Thoracic aorta (tissue), 2 donors: Measurements from ENCODE around the gene FEM1A. TPM values are rescaled to one million over a fixed set of nuclear protein-coding genes. Genes with fewer than 3 reads are reported as not detected.
"Not testable (repeated sequence)": the region's sequence is repeated elsewhere in the genome, so short reads cannot be mapped to it uniquely, and the experiment has no call there.

ENCODE experiments used
- ATAC-seq: fragments of 150-250 bp; one replicate; pipeline ENCODE4 v1.8.0; 2017; ENCODE audit warnings: low read depth; ENCODE audit not compliant: insufficient number of reproducible peaks, low FRiP score
- DNase-seq: peaks from one replicate; pipeline ENCODE4 v3.0.0-alpha.2; 2020; ENCODE audit warnings: low spot score
- H3K27ac ChIP-seq, 2 donors: fragments of 200-600 bp; sonication (generic); 1 replicate in 1 of 2; 2 replicates in 1 of 2; pipeline ENCODE4 v1.5.1; 2016; ENCODE audit warnings: mild to moderate bottlenecking in 2 of 2, moderate library complexity in 2 of 2
- H3K27me3 ChIP-seq: fragments of 200-600 bp; sonication (generic); replicated peaks from 2 replicates; pipeline ENCODE4 v1.6.0; 2016; ENCODE audit warnings: mild to moderate bottlenecking; ENCODE audit not compliant: insufficient read depth
- H3K36me3 ChIP-seq: fragments of 200-600 bp; sonication (generic); one replicate; pipeline ENCODE4 v1.5.1; 2016
- H3K4me1 ChIP-seq, 2 donors: fragments of 200-600 bp; sonication (generic); 1 replicate in 1 of 2; 2 replicates in 1 of 2; pipeline versions ENCODE4 v1.5.1 to v1.6.0; 2016; ENCODE audit warnings: low read depth in 2 of 2, mild to moderate bottlenecking in 1 of 2; ENCODE audit not compliant: control insufficient read depth in 1 of 2
- H3K4me3 ChIP-seq: fragments of 200-600 bp; sonication (generic); 2 replicates; pipeline ENCODE4 v1.5.1; 2016; ENCODE audit warnings: mild to moderate bottlenecking
- H3K9me3 ChIP-seq: fragments of 200-600 bp; sonication (generic); 2 replicates; pipeline ENCODE4 v1.5.1; 2016
- total RNA-seq, 2 donors: library from RNA; depleted of rRNA; stranded (reverse); fragments of >200 nt; gene quantifications; one replicate each; pipeline versions ENCODE4 v1.1.0 to v1.2.3, GENCODE V29; 2016
- TF ChIP-seq, protein P1 (sequence below): fragments of 200-600 bp; sonication (generic); IDR thresholded peaks from one replicate; pipeline ENCODE4 v1.5.1; 2019; ENCODE audit warnings: antibody characterized with exemption

The FEM1A gene
- total RNA-seq, 2 donors from 2014 or later: 15.7 to 17.1 TPM

DNA sequence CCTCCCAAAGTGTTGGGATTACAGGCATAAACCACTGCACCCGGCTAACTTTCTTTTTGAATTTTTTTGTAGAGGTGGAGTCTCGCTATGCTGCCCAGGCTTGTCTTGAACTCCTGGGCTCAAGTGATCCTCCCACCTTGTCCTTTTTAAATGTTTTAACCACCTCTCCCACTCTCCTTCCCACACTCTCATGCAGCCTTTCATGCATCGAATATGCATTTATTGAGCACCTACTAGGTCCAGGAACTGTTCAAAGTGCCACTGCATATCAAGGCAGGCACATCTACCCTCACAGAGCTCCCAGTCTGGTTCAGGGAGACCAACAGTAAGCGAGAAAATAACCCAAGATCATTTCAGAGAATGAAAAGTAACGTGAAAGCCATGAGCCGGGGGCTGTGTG is 38.8 kb downstream of the FEM1A start:
- H3K4me3 ChIP-seq: peak overlapping the region; percentile 93
- H3K27me3 ChIP-seq: no peaks in the 10 kb centered on the region
- TF ChIP-seq, protein P1, sequence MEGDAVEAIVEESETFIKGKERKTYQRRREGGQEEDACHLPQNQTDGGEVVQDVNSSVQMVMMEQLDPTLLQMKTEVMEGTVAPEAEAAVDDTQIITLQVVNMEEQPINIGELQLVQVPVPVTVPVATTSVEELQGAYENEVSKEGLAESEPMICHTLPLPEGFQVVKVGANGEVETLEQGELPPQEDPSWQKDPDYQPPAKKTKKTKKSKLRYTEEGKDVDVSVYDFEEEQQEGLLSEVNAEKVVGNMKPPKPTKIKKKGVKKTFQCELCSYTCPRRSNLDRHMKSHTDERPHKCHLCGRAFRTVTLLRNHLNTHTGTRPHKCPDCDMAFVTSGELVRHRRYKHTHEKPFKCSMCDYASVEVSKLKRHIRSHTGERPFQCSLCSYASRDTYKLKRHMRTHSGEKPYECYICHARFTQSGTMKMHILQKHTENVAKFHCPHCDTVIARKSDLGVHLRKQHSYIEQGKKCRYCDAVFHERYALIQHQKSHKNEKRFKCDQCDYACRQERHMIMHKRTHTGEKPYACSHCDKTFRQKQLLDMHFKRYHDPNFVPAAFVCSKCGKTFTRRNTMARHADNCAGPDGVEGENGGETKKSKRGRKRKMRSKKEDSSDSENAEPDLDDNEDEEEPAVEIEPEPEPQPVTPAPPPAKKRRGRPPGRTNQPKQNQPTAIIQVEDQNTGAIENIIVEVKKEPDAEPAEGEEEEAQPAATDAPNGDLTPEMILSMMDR: no peak
- H3K27ac ChIP-seq: peak overlapping the region; percentile 91 to 94
- peaks cover 16 to 18% of the 10 kb centered on the region in 2 donors for H3K4me1 ChIP-seq
- ATAC-seq: no peak
- no peaks in the 10 kb centered on the region for H3K9me3 ChIP-seq
- no peak for DNase-seq
- no peaks in the 10 kb centered on the region for H3K36me3 ChIP-seq

DNA sequence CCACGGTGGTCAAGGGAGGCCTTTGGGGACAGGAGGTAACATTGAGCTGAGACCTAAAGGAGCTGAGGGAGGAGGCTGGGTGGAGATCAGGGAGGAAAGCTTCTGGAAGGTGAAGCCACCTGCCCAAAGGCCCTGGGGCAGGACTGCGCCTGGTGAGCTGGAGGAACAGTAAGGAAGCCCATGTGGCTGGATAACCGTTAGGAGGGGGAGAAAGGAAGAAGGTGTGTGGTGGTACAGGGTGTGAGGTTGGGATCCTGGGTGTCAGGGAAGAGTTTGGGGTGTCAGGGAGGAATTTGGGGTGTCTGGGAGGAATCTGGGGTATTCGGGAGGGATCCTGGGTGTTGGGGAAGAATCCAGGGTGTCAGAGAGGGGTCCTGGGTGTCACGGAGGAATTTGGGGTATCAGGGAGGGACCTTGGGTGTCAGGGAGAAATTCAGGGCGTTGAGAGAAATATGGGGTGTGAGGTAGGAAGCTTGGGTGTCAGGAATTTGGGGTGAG is 39.3 kb downstream of the FEM1A start:
- H3K27me3 ChIP-seq: no peaks in the 10 kb centered on the region
- H3K36me3 ChIP-seq: no peaks in the 10 kb centered on the region
- TF ChIP-seq, protein P1: no peak
- peaks cover 16 to 18% of the 10 kb centered on the region in 2 donors for H3K4me1 ChIP-seq
- no peaks in the 10 kb centered on the region for H3K9me3 ChIP-seq
- no peak for DNase-seq
- ATAC-seq: no peak
- peak overlapping the region; percentile 93 for H3K4me3 ChIP-seq
- peak overlapping the region; percentile 91 to 94 for H3K27ac ChIP-seq

DNA sequence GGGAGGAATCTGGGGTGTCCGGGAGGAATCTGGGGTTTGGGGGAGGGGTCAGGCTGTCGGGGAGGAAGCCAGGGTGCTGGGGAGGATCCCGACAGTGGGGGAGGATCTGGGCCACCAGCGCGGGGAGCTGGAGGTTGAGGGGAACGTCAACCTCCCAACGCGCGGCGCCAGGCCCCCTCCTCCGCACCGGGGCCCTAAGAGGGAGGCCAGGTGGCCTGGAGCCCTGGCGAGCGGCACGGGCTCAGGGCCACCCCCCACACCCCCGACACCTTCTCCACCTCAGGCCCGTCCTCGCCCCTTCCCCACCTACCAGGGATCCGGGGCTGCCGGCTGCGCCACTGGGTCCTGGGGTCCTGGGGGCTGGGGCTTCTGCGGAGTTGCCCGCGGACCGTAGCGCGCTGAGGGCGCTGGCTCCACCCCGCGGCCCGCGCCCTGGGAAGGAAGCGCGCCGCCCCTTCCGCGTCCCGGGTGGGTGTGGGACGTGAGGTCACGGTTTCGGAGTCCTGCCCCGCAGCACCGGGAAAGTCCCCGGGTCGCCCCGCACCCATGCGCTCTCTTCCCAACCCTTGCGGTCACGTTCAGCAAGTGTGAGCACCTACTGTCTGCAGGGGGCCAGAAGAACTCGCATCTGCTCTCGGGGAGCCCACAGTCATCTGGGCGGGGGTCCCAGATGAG is 39.9 kb downstream of the FEM1A start, which contains the start of gene TICAM1:
TICAM1 (minus strand) TSS at position 409 of the 675 bp plus-strand sequence. CDS start 13,335 bp downstream, outside the sequence.
- Histone ChIP-seq H3K4me1 (peaks cover 16 to 18% of the 10 kb centered on the region in 2 donors), H3K27me3 (no peaks in the 10 kb centered on the region), H3K27ac (peak within 1 kb of the TSS; percentile 91 to 94), H3K36me3 (no peaks in the 10 kb centered on the region), H3K9me3 (no peaks in the 10 kb centered on the region), H3K4me3 (peak within 1 kb of the TSS; percentile 93)
- DNase-seq (no peak), ATAC-seq (peak; percentile 82)
- TF ChIP-seq, protein P1: no peak

DNA sequence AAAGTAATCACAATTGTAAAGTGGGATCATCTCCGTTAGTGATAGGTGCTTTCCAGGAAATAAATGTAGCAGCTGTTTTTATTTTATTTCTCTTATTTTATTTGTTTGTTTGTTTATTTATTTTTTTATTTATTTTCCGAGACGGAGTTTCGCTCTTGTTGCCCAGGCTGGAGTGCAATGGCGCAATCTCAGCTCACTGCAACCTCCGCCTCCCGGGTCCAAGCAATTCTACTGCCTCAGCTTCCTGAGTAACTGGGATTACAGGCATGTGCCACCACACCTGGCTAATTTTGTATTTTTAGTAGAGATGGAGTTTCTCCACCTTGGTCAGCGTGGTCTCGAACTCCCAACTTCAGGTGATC is 40.4 kb downstream of the FEM1A start:
- DNase-seq, H3K27me3 ChIP-seq, H3K36me3 ChIP-seq, ATAC-seq, H3K9me3 ChIP-seq: not testable (repeated sequence)
- Histone ChIP-seq H3K4me3 (peak overlapping the region; percentile 93), H3K27ac (peak overlapping the region; percentile 91 to 94), H3K4me1 (peaks cover 16 to 18% of the 10 kb centered on the region in 2 donors)

DNA sequence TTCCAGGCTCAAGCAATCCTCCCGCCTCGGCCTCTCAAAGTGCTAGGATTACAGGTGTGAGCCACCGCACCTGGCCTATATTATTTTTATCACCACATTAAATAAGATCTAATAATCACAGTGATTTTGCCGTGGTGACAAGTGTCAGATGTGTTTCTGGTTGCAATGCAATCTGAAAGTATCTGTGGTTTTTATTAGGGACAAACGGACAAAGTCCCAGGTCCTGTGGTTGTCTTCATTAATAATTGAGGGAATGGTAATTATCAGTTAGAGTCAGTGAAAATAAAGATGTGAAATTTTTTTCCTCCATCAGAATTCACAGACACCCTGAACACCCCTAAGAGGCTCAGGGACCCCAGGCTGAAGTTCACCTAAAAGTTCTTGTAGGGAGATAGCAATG is 41.2 kb downstream of the FEM1A start:
- DNase-seq (no peak), ATAC-seq (no peak)
- H3K27ac ChIP-seq: no peak overlapping the region
- H3K9me3 ChIP-seq: no peaks in the 10 kb centered on the region
- TF ChIP-seq, protein P1: no peak
- H3K36me3 ChIP-seq: no peaks in the 10 kb centered on the region
- H3K4me3 ChIP-seq: no peak overlapping the region
- peaks cover 16 to 17% of the 10 kb centered on the region in 2 donors for H3K4me1 ChIP-seq
- no peaks in the 10 kb centered on the region for H3K27me3 ChIP-seq
